Muscle of arm (tissue), 14 donors: Measurements from ENCODE around the gene FBXO40. TPM values are rescaled to one million over a fixed set of nuclear protein-coding genes. Genes with fewer than 3 reads are reported as not detected.
"Not testable (repeated sequence)": the region's sequence is repeated elsewhere in the genome, so short reads cannot be mapped to it uniquely, and the experiment has no call there.

Experiments
- DNase-seq: peaks from one replicate; pipeline ENCODE4 v3.0.0-alpha.2; 2013
- long read RNA-seq, 11 donors: transcript quantifications; one replicate each; lab custom pipeline, GENCODE V29; 2026
- polyA plus RNA-seq, 12 donors: library from polyadenylated mRNA; unstranded; fragments of 120-200 nt; gene quantifications; one replicate each; pipeline ENCODE4 v1.2.1, GENCODE V29; 2013; ENCODE audit not compliant: insufficient read length in 12 of 12

FBXO40 gene, protein sequence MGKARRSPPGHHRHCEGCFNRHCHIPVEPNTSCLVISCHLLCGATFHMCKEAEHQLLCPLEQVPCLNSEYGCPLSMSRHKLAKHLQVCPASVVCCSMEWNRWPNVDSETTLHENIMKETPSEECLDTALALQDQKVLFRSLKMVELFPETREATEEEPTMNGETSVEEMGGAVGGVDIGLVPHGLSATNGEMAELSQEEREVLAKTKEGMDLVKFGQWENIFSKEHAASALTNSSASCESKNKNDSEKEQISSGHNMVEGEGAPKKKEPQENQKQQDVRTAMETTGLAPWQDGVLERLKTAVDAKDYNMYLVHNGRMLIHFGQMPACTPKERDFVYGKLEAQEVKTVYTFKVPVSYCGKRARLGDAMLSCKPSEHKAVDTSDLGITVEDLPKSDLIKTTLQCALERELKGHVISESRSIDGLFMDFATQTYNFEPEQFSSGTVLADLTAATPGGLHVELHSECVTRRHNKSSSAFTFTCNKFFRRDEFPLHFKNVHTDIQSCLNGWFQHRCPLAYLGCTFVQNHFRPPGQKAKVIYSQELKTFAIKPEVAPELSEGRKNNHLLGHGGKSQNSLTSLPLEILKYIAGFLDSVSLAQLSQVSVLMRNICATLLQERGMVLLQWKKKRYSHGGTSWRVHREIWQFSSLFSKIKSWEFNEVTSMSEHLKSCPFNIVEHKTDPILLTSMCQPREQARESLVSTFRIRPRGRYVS
- polyA plus RNA-seq: 1 to 10 TPM in 11 of 12 donors, not detected in 1; 1.6 to 3.9 (median 2.5) TPM
- long read RNA-seq, donor 1: 0 reads
- long read RNA-seq, donor 2, full-length matches to known transcripts: 1 of 1 reads
- long read RNA-seq, donor 2, partial matches to known transcripts: 0 of 1 reads
- long read RNA-seq, donor 2, other reads (novel, unspliced or antisense): 0 of 1 reads
- long read RNA-seq, donor 3: 0 reads
- long read RNA-seq, donor 4: 0 reads
- long read RNA-seq, donor 5: 0 reads
- long read RNA-seq, donor 6: 0 reads
- long read RNA-seq, donor 7: 0 reads
- long read RNA-seq, donor 8: 0 reads
- long read RNA-seq, donor 9: 0 reads
- long read RNA-seq, donor 10: 0 reads
- long read RNA-seq, donor 11, full-length matches to known transcripts: 2 of 2 reads
- long read RNA-seq, donor 11, partial matches to known transcripts: 0 of 2 reads
- long read RNA-seq, donor 11, other reads (novel, unspliced or antisense): 0 of 2 reads

DNA sequence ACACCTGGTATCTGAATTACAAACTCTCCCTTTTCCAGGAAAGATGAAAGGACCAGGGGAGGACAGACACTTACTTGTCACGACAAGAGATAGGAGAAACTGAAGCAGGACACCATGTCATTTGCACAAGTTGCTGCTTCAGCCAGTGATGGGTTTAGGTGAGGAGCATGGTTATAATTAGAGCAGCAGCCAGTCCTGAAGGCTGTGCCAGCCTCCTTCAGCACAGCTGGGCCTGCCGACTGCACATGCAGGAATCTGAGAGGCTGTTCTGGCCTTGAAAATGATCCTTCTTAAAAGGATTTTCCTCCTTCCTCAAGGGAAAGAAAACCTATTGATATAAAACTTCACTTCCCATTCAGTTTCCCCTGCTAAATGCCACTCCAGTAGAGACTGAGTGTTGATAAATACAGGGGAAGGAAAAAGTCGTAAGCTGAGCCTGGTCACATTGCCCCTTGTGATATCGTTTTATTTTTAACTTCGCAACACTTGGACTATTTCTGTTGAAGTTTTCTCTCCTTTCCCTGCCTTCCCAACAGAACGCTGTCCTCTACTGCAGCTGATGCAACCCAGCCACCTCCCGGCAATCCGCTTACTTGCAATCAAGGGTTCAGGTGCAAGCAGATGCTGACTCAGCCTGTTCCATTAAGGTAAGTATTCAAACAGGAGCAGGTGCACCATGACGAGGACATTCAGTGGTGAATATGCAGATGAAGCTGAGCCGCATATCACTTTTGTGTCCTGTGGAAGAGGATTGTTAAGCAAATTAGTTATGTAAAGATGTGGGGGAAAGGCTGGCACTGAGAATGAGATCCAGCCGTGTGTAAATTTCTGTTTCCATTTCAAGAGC, at the start of gene FBXO40:
Gene FBXO40, plus strand, starts transcription at position 524 of the 847 bp plus-strand sequence. CDS start 27,197 bp downstream, outside the sequence.
- no peak for DNase-seq

DNA sequence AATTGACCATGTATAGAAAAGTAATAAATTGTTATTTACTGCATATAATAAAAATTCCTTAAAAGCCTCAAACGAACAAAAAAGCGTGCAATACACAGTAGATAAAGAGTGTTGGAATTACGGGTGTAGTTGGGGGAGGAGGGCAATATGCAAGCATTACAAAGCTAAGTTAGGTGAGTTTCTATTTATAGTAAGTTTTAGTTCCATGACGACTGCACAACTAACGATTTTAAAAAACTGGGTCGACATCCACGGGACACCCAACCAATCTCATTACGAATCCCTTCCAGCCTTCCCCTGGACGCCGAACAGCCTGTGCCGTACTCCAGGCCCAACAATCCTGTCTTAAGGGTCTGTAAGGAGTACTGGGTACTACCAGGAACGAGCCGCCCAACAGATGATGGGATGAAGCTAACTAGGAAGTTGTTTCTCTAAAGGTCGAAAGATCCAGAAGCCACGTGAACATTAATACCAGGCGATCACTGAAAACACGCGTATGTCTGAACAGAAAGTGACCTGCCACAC, 48.1 kb upstream of the FBXO40 start:
- peak; percentile 4 for DNase-seq

DNA sequence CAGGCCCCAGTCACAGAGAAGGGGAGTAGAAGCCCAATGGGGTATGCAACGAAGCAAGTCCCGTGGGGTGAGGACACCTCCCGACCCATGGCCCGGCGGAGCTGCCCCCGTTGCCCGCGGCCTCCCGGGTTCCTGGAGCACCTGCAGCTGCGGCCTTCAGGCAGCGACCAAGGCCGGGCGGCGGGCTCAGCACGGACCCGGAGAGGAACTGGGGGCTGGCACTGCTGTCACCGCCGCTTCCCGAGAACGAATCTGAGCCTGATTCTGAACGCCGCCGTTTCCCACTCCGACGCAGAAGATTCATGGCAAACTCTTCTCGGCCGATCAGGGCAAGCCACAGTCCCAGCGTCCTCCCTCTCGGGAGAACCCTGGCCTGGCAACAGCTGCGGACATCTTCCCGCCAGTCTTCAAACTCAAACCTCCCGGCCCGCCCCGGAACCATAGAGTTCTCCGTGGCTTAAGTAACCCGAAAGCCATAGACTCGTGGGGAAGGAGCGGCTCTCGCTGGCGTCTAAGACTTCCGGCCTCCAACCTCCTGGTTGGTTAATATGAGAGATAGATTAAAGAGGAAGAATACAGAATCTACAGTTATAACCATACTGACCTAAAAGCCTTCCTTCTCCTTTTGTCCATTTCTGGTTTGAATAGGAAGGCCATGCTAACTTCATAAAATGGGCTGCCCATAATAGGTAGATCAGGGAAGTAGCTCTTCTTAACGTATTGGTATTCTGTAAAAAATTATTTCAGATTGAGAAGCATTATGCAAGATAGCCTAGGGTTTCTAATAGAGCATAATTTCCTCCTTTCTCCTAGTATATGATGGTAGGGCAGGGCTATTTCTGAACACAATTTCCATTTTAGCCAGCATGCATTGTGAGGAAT, 47.4 kb upstream of the FBXO40 start, which contains the start of gene POLQ:
Gene POLQ, minus strand, starts transcription at position 415 of the 882 bp plus-strand sequence. Its CDS starts 111 bp downstream, at position 304.
- peak; percentile 94 for DNase-seq

DNA sequence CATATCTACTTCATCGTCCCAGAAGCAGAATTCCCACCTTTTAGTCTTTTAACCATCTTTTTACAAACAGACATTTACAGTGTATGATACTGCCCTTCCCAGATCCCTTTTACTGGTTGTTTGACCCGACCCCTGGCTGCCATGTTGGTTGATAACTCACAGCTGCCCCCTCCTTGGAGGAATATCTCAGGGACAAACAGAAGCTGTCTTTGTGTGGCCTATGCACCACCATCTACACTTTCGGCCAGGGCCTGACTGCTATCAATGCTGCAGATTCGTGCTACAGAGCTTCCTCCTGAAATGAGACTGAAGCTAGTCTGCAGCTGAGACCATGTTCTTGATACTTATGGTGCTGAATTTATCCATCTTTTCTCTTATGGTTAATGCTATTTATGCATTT, 40.8 kb upstream of the FBXO40 start:
- no peak for DNase-seq

DNA sequence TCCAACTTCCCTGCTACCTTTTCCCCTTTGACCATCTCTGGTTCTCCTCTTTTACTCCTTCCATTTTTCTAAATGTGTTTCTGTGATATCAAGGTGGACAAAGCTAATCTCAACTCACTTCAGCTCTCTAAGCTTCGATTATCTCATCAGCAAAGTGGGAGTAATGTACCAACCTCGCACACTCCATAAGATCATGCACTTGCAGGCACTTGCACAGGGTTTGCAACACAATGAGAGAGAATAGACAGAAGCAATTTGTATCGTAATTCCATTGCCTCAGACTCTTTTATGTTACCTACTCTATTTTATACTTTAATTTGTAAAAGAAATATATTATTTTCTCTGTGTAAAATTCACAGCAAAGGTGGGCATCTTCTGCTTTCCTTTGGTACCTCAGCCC, 40.4 kb upstream of the FBXO40 start:
- no peak for DNase-seq

DNA sequence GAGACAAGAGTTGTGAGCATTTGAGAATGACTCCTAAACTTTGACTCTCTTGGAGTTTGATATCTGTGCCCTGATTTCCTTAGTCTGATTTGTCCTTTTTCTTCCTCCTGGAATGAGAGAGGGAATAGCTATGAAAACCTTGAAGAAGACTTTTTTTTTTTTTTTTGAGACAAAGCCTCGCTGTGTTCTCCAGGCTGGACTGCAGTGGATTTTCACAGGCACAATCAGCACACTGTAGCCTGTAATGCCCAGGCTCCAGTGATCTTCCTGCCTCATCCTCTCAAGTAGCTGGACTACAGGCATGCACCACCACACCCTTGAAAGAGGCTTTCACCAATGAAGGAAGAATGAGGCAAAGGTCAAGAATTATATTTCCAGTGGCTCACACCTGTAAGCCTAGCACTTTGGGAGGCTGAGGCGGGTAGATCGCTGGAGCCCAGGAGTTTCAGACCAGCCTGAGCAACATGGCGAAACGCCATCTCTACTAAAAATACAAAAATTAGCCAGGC, 35.7 kb upstream of the FBXO40 start:
- DNase-seq: no peak

DNA sequence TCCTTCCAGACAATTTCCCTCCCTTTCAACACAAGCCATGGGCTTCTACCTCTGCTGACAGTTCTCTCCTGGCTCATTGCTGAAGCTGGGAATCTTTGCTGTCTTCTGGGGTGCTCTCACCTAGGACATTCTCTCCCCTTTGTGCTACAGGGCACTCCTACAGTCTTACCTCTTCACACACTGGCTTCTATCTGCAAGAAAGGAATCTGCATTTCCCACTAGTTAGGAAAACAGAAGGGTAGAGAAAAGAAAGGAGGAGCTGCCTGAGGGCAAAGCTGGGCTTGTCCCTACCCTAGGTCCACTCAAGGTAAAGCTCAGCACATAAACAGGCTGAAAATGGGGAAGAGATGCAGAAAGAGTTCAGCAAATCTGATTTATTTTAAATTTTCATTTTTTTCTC, 31.0 kb upstream of the FBXO40 start:
- DNase-seq: no peak

DNA sequence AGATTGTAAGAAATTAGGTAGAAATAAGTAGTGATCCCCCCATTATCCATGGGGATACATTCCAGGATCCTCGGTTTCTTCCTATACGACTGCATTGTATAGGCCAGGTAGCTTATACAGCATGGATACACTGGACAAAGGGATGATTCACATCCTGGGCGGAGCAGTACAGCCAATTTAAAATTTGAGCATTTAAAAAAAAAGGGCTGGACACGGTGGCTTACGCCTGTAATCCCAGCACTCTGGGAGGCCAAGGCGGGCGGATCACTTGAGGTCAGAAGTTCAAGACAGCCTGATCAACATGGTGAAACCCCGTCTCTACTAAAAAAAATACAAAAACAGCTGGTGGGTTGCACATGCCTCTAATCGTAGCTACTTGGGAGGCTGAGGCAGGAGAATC, 26.4 kb upstream of the FBXO40 start:
- no peak for DNase-seq

DNA sequence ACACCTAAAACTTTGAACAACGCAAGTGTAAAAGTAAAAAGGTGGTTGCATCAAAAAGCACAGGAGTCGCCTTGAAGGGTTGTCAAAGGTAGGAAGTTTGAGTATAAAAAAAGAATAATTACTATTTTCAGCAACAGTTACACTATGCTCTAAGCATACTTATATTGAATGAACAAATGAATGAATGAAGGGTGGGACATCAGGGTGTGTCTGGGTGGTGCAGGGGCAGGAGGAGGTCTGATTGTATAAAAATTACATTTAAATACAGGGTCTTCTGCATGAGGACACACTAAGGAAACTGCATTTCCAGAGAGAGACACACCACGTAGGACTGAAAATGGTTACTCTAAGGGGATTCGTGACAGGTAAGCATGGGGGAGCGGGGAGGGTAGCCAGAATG, 25.5 kb upstream of the FBXO40 start, which contains the start of gene ARGFX:
Gene ARGFX, plus strand, starts transcription at position 301 of the 400 bp plus-strand sequence. CDS start 2,765 bp downstream, outside the sequence.
- no peak for DNase-seq

DNA sequence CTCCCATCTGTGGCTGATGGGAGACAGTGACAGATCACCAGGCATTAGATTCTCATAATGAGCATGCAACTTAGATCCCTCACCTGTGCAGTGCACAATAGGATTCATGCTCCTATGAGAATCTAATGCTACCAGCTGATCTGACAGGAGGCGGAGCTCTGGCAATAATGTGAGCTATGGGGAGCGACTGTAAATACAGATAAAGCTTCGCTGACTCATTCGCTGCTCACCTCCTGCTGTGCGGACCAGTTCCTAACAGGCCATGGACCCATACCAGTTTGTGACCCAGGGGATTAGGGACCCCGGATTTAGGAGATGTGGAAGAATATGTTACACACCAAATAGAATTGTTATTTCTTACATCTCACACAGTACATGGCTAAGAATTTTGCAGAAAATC, 18.7 kb upstream of the FBXO40 start:
- no peak for DNase-seq

DNA sequence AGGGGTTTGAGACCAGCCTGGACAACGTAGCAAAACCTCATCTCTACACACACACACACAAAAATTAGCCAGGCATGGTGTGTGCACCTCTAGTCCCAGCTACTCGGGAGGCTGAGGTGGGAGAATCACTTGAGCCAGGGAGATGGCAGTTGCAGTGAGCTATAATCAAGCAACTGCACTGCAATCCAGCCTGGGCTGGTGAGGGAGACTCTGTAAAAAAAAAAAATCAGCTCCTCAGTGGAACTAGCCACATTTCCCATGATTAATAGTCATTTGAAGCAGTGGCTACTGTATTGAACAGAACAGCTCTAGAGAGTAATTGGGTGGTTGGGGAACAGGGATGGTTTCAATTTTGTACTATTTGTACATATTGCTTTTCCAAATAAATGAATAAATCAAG, 11.5 kb upstream of the FBXO40 start:
- no peak for DNase-seq

DNA sequence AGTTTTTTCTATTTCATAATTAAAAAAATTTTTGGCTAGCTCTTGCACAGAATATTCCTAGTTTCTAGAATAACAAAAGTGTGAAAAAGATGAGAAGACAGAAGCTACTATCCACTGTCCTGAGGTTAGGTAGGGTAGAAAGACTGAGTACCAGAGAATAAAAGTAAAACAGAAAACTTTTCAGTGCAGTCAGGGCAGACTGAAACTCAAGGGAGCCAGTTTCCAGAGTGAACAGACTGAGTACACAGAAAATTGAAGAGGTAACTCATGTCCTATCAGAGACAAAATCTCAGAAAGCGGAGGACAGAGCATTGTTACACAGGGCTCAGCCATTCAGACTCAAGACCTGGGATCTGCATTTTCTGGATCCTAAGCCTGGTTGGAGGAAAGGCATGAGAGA, 8.8 kb upstream of the FBXO40 start:
- no peak for DNase-seq

DNA sequence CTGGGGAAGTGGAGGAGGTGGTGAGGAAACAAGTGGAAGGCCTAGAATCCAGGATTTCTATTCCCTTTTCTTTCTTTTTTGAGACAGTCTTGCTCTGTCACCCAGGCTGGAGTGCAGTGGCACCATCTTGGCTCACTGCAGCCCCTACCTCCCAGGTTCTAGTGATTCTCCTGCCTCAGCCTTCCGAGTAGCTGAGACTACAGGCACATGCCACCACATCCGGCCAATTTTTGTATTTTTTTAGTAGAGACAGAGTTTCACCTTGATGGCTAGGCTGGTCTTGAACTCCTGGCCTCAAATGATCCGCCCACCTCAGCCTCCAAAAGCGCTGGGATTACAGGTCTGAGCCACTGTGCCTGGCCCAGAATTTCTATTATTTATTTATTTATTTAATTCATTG, 627 bp downstream of the FBXO40 start:
- DNase-seq: not testable (repeated sequence)

DNA sequence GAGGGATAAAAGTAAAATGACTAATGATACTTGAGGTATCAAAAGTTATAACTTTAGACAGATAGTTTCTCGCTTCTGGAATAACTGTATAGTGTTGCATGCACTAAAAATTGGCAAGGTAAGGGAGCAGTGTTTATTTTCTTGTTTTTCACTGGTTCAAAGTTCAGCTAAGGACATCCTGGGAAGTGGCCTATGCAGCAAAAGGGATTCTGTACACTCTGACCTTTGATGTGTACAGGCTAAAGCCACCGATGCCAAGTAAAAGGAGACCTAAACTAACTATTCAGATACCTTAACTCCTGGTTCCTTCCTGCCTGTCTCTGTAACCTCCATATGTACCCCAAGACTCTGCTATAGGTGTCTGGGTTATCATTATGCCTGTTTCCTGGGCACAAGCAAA, 1.7 kb downstream of the FBXO40 start:
- DNase-seq: no peak

DNA sequence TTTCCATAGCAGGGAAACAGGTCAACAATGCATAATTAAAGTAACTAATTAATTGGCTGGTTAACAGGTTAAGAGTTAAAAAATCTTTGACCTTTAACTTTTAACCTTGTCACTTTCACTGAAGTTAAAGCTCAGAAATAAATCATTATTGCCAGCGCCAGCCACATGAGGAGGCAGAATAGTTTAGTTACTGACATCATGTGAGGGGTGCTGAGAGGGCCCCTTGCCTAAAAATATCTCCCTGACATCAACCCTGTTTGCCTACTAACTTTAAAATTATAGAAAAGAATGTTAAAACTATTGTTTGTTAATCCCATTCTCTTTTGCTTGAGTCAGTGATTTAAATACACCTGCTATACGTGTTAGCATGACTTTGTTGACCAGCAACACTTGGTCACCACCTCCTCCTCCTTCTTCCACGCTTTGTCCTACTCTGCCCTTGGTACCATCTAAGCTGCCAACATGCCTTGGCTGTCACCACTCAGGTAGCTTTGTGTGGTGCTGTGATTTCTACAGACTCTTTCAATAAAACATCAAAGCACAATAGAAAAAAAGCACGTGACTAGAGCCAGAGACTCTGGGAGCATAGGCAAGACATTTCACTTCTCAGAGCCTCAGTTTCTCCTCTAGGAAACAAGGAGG, 2.7 kb downstream of the FBXO40 start:
- no peak for DNase-seq

DNA sequence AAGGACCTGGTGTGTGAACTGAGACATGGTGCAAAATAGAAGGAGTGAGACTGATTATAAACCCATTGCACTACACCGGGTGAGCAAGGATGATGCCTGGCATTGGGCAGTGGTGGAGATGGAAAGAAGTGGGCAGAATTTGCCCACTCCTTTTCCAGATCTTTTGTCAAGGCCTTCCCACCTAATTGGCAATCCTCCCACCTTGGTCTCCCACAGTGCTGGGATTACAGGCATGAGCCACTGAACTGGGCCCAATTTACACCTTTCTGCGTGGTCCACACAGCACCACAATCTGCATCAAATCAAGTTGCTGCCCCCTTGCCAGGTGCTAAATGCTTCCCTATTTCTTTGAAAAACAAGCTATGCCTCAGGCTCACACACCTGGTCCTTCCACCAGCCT, 5.4 kb downstream of the FBXO40 start:
- no peak for DNase-seq

DNA sequence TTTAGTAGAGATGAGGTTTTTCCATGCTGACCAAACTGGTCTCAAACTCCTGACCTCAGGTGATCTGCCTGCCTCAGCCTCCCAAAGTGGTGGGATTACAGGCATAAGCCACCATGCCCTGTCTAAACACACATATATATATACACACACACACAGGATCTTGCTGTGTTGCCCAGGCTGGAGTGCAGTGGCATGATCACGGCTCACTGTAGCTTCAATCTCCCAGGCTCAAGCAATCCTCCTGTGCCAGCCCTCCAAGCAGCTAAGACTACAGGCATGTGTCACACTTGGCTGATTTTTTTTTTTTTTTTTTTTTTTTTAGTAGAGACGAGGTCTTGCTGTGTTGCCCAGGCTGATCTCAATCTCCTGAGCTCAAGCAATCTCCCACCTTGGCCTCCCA, 6.7 kb downstream of the FBXO40 start:
- not testable (repeated sequence) for DNase-seq

DNA sequence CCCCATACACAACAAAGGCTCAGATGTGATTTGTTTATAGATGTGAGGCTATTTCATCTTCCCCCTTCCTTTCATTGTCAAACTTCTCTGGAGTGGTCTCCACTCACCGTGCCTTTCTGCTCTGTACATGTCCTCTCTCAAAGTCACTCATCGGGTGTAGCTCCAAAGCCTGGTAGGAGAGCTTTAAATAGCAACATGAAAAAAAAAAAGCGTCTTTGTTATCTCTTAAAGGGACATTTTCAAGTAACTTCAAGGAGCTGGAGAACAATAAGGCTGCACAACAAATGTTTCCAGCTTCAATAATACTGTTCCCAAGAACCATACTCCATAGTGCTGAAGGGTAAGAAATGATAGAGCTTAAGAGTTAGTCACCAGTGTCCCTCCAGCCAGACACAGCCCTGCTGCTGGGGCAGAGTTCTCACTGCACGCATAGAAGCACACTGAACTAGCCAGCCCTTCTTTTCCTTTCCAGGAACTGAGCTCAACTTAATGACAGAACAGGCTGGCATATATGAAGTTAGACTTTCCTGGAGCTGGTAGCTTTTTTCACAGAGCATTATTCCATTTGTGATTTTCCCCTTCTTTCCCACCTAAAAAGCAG, 8.1 kb downstream of the FBXO40 start:
- no peak for DNase-seq
